ENCODE results near the gene CTSC. TPM values are rescaled to one million over a fixed set of nuclear protein-coding genes. Genes with fewer than 3 reads are reported as not detected.

CTSC gene
- total and polyA plus RNA-seq, 12 donors, result 44.6 to 230 (median 121) TPM

DNA sequence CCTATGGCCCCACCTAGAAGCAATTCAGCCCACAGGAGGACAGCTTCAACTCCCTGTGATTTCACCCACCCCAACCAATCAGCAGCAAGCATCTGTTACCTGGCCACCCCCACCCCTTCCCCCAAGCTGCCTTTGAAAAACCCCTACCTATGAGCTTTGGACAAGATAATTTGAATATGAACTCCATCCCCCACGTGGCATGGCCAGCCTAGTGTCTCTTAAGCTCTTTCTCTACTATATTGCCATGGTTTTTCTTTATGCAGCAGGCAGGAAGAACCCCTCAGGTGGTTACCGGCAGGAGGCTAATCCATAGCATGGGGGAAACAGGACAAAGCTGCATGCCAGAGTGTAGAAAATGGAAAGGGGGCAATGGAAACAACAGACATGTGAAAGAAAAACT lies 29.0 kb downstream of the CTSC start:
- intact Hi-C loops (cut with DNase I), result no loop called here
- Histone ChIP-seq H3K4me3 (no peak overlapping the region), H3K9me3 (replicated peaks in 1 of 3) (no peaks in the 10 kb centered on the region), H3K4me1 (replicated peaks in 1 of 2) (no peaks in the 10 kb centered on the region), H3K27me3 (no peaks in the 10 kb centered on the region), H3K27ac (no peak overlapping the region), H3K36me3 (replicated peaks in 1 of 2) (no peaks in the 10 kb centered on the region)
- no peak for TF ChIP-seq POLR2A (IDR thresholded peaks at IDR 0.05)
- no peak for TF ChIP-seq CTCF (IDR thresholded peaks at IDR 0.05)
- no peak for DNase-seq
- WGBS, 4 donors, result 78 to 90% (median 86%) methylated on average over 2 of the region's 2 CpGs

- Histone ChIP-seq H3K4me1 (replicated peaks in 1 of 2) (no peaks in the 10 kb centered on the region), H3K9me3 (replicated peaks in 1 of 3) (no peaks in the 10 kb centered on the region), H3K27ac (no peak overlapping the region), H3K36me3 (replicated peaks in 1 of 2) (no peaks in the 10 kb centered on the region), H3K4me3 (no peak overlapping the region), H3K27me3 (no peaks in the 10 kb centered on the region)
- intact Hi-C loops (cut with DNase I), result no loop called here
- no peak for DNase-seq
- TF ChIP-seq POLR2A (IDR thresholded peaks at IDR 0.05) (no peak), CTCF (IDR thresholded peaks at IDR 0.05) (no peak)
- WGBS, 4 donors, result 91 to 96% (median 93%) methylated on average over 11 of the region's 11 CpGs
Measured at GRCh38 chr11:88307749-88308425, 29.6 kb downstream of the CTSC start.

DNA sequence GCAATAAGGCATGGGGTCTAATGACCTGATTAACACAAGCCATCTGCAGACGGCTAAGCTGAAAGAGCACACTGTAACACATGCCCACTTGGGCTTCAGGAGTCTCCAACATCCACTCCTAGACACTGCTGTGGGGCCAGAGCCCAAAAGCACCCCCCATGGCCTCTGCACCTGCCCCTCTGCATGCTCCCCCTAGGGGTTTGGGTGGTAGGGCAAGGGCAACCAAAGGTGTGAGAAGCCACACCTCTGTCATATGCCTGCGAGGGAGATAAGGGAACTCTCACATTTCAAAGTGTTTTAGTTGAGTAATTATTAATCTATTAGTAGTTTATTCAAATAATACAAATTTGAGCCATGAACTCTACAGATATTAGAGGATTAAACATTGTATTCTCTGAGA lies 30.8 kb downstream of the CTSC start:
- no peak for DNase-seq
- Histone ChIP-seq H3K36me3 (replicated peaks in 1 of 2) (no peaks in the 10 kb centered on the region), H3K4me3 (no peak overlapping the region), H3K27me3 (no peaks in the 10 kb centered on the region), H3K4me1 (replicated peaks in 1 of 2) (no peaks in the 10 kb centered on the region), H3K9me3 (replicated peaks in 1 of 3) (no peaks in the 10 kb centered on the region), H3K27ac (no peak overlapping the region)
- TF ChIP-seq POLR2A (IDR thresholded peaks at IDR 0.05) (no peak), CTCF (IDR thresholded peaks at IDR 0.05) (no peak)
- intact Hi-C loops (cut with DNase I), result no loop called here
- 93 to 100% (median 98%) methylated on average over 2 of the region's 2 CpGs for WGBS, 4 donors

DNA sequence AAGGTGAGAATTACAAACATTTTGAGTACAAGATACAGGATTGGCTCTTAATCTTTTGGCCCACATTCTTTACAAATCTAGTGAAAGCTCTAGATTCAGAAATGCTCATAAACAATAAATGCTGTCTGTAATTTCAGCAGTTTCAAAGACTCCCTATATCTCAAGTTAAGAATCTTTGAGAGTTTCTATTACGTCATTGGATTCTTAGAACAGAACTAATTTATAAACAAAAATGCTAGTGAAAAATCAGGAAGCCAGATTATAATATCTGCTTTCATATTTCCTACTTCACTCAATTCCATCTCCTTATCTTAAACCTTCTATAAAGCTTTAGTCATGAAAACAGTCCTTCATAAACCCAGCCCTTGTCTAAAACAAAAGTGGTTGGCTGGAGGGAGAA lies 32.1 kb downstream of the CTSC start:
- H3K9me3 ChIP-seq (replicated peaks in 1 of 3), result no peaks in the 10 kb centered on the region
- H3K36me3 ChIP-seq (replicated peaks in 1 of 2), result no peaks in the 10 kb centered on the region
- WGBS, 4 donors, result 93 to 100% (median 96%) methylated on average over 1 of the region's 1 CpG
- intact Hi-C loops (cut with DNase I), result no loop called here
- TF ChIP-seq CTCF (IDR thresholded peaks at IDR 0.05) (no peak), POLR2A (IDR thresholded peaks at IDR 0.05) (no peak)
- DNase-seq, result no peak
- no peak overlapping the region for H3K27ac ChIP-seq
- H3K4me3 ChIP-seq, result no peak overlapping the region
- H3K27me3 ChIP-seq, result no peaks in the 10 kb centered on the region
- no peaks in the 10 kb centered on the region for H3K4me1 ChIP-seq (replicated peaks in 1 of 2)
